HepG2 (cell line): ENCODE data around the gene INF2. TPM values are rescaled to one million over a fixed set of nuclear protein-coding genes. Genes with fewer than 3 reads are reported as not detected.

Source experiments
- AFF4 ChIP-seq: sonication (generic); formaldehyde crosslinking; IDR thresholded peaks from 2 replicates; pipeline ENCODE4 v1.4.0; 2020; ENCODE audit warnings: missing genetic modification reagents
- ATF1 ChIP-seq: IDR thresholded peaks from 2 replicates; pipeline ENCODE4 v1.6.1; 2016; ENCODE audit warnings: mild to moderate bottlenecking, control low read depth
- ATF3 ChIP-seq: sonication (generic); formaldehyde crosslinking; IDR thresholded peaks from 2 replicates; pipeline ENCODE4 v1.4.0; 2020; ENCODE audit warnings: missing genetic modification reagents
- CEBPG ChIP-seq: IDR thresholded peaks from 2 replicates; pipeline ENCODE4 v1.6.1; 2016
- EP300 ChIP-seq, 3 experiments: sonication (generic) in 1 of 3; formaldehyde crosslinking in 1 of 3; IDR thresholded peaks; 2 replicates each; pipeline versions ENCODE4 v1.5.1 to v1.6.1; 2011 to 2020; ENCODE audit warnings: low read depth in 2 of 3, low read length in 2 of 3, borderline replicate concordance in 1 of 3, improper control_type of control experiment in 1 of 3, mild to moderate bottlenecking in 1 of 3, missing genetic modification reagents in 1 of 3, moderate library complexity in 1 of 3
- HDAC2 ChIP-seq: sonication (generic); formaldehyde crosslinking; IDR thresholded peaks from 2 replicates; pipeline ENCODE4 v1.4.0; 2020; ENCODE audit warnings: missing genetic modification reagents
- IRF1 ChIP-seq: sonication (generic); formaldehyde crosslinking; IDR thresholded peaks from 2 replicates; pipeline ENCODE4 v1.4.0; 2020; ENCODE audit warnings: low read depth, mild to moderate bottlenecking, missing genetic modification reagents
- MAFF ChIP-seq: IDR thresholded peaks from 2 replicates; pipeline ENCODE4 v1.6.1; 2011; ENCODE audit warnings: low read depth, low read length, improper control_type of control experiment
- MTF1 ChIP-seq: sonication (generic); formaldehyde crosslinking; IDR thresholded peaks from 2 replicates; pipeline ENCODE4 v1.5.0; 2020; ENCODE audit warnings: missing genetic modification reagents
- MYC ChIP-seq: sonication (generic); formaldehyde crosslinking; IDR thresholded peaks from 2 replicates; pipeline ENCODE4 v1.9.0; 2021; ENCODE audit warnings: missing genetic modification reagents, borderline replicate concordance
- NFAT5 ChIP-seq: sonication (generic); formaldehyde crosslinking; IDR thresholded peaks from 2 replicates; pipeline ENCODE4 v1.4.0; 2020; ENCODE audit warnings: missing genetic modification reagents
- SNAPC5 ChIP-seq: sonication (generic); formaldehyde crosslinking; IDR thresholded peaks from 2 replicates; pipeline ENCODE4 v1.8.1; 2023; ENCODE audit warnings: mild to moderate bottlenecking, missing genetic modification reagents, borderline replicate concordance
- SRSF1 ChIP-seq: fragments of 200-400 bp; formaldehyde crosslinking; optimal IDR thresholded peaks from 2 replicates; pipeline ENCODE3; 2017; ENCODE audit warnings: mild to moderate bottlenecking, low read depth, low read length, moderate library complexity
- TBL1XR1 ChIP-seq: fragments of 150-350 bp; IDR thresholded peaks from 2 replicates; pipeline ENCODE4 v1.6.1; 2014; ENCODE audit warnings: borderline replicate concordance, low read length; ENCODE audit not compliant: partially characterized antibody
- ZBTB7B ChIP-seq: sonication (generic); formaldehyde crosslinking; IDR thresholded peaks from 2 replicates; pipeline ENCODE4 v1.4.0; 2020; ENCODE audit warnings: missing genetic modification reagents
- ZFP41 ChIP-seq: sonication (generic); formaldehyde crosslinking; IDR thresholded peaks from 2 replicates; pipeline ENCODE4 v1.4.0; 2020; ENCODE audit warnings: mild to moderate bottlenecking, missing genetic modification reagents, borderline replicate concordance
- ZNF136 ChIP-seq: sonication (generic); formaldehyde crosslinking; IDR thresholded peaks from 2 replicates; pipeline ENCODE4 v1.8.1; 2022; ENCODE audit warnings: low read depth, mild to moderate bottlenecking, moderate library complexity, missing genetic modification reagents
- ZNF619 ChIP-seq: sonication (generic); formaldehyde crosslinking; IDR thresholded peaks from 2 replicates; pipeline ENCODE4 v1.4.0; 2020; ENCODE audit warnings: mild to moderate bottlenecking, missing genetic modification reagents
- ZNF768 ChIP-seq: sonication (generic); formaldehyde crosslinking; IDR thresholded peaks from 2 replicates; pipeline ENCODE4 v1.4.0; 2020; ENCODE audit warnings: missing genetic modification reagents
- ZSCAN21 ChIP-seq: sonication (generic); formaldehyde crosslinking; IDR thresholded peaks from 2 replicates; pipeline ENCODE4 v1.8.0; 2022; ENCODE audit warnings: mild to moderate bottlenecking, missing genetic modification reagents, moderate library complexity, borderline replicate concordance
- polyA plus RNA-seq, 8 experiments: library from polyadenylated mRNA; depleted of rRNA in 3 of 8; stranded (reverse) in 7 of 8; unstranded in 1 of 8; fragments of >200 nt; fragmentation: Illumina TruSeq in 4 of 8; extraction: Trizol in 4 of 8; gene quantifications; 2 replicates each; pipeline versions ENCODE4 v1.2.1 to v1.2.3, GENCODE V29; 2011 to 2016; ENCODE audit warnings: low read depth in 4 of 8, missing spikeins in 1 of 8, mixed read lengths in 1 of 8; ENCODE audit not compliant: insufficient read depth in 1 of 8
- total RNA-seq, 5 experiments: library from RNA; depleted of rRNA; stranded (reverse); fragments of >200 nt; fragmentation: Illumina TruSeq; extraction: Trizol; gene quantifications; 2 replicates each; pipeline ENCODE4 v1.2.3, GENCODE V29; 2016; ENCODE audit warnings: low read depth in 1 of 5

Gene INF2
- total and polyA plus RNA-seq, 2 of the 13 experiments (the other 11 are each of a cell fraction or from before 2014, with no cell fraction given): 16.4 to 26.4 TPM

- no peak for TF ChIP-seq NFAT5
- peak; percentile 48; the same call in 1 of the 2 replicates for TF ChIP-seq ZSCAN21 (CRISPR knock-in tag)
- no peak for TF ChIP-seq ZNF136 (CRISPR knock-in tag)
- no peak for TF ChIP-seq CEBPG (CRISPR knock-in tag)
- no peak for TF ChIP-seq SNAPC5
- TF ChIP-seq MTF1 (CRISPR knock-in tag): no peak
- TF ChIP-seq ATF1: no peak
- TF ChIP-seq ZNF768 (CRISPR knock-in tag): no peak
- TF ChIP-seq ZFP41: no peak
- no peak; the same call in 1 of the 2 replicates for TF ChIP-seq MYC (CRISPR knock-in tag)
- no peak for TF ChIP-seq SRSF1
- TF ChIP-seq ATF3: no peak
- TF ChIP-seq TBL1XR1: no peak
- no peak for TF ChIP-seq HDAC2
- TF ChIP-seq EP300 (IDR thresholded peaks at IDR 0.05; ENCODE audit: low read depth in 2 of 2, low read length in 2 of 2): no peak
- no peak for TF ChIP-seq EP300 (CRISPR knock-in tag; IDR thresholded peaks at IDR 0.05; ENCODE audit: borderline replicate concordance)
- no peak for TF ChIP-seq ZNF619
- no peak for TF ChIP-seq MAFF
- TF ChIP-seq ZBTB7B (CRISPR knock-in tag): no peak
- no peak for TF ChIP-seq AFF4 (CRISPR knock-in tag)
- TF ChIP-seq IRF1: no peak
Observed at GRCh38 chr14:104754213-104754851, 64.9 kb downstream of the INF2 start (continued).
